ENCODE results near the gene PYGO2.

The PYGO2 gene

DNA sequence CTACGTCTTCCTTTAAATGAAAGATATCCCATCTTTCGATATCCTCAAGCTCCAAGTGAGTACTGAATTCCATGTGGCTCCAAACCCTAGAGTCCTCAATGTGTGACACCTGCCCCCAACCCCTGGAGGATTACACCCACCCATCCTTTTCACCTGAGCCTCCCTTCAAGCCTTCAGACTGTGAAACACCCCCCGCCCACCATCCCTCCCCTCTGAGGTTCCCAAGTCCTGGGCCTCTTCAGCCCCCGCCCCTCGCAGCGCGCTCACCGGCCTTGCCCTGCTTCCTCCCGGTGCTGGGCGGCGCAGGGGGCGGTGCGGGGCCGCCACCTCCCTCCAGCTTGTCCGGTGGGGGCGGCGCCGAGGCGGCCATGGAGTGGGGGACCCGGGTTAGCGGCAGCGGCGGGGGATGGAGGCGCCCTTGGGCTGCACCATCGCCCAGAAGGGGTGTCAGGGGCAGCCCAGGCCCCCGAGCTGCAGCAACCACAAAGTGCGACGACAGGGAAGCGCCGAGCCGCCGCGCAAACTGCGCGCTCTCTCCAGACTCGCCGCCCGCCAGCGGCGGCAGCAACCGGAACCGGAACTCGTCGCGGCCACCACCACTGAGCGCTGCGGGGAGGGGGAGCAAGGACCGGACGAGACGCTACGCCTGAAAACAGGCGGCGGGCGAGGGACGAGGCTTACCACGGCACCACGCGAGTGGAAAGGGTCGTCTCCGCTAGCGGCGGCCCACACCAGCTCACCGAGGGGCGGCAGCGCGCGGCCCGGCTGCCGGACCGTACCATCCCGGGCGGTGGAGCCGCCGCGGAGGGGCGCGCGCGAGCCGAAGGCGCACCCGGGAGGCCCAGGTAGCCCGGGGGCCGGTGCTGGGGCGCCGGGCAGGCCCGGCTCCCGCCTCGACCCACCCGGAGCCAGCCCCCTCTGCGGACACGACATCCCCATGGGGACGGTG, at the start of gene PYGO2:
Gene PYGO2, minus strand, starts transcription at position 576 of the 949 bp plus-strand sequence. Its CDS starts 206 bp downstream, at position 370.
- H3K4me3 ChIP-seq (replicated peaks in 1 of 2; ENCODE audit: low read depth in 2 of 2, low read length in 2 of 2) = peak within 1 kb of the TSS; percentile 59 to 75
- TF ChIP-seq, protein P1, sequence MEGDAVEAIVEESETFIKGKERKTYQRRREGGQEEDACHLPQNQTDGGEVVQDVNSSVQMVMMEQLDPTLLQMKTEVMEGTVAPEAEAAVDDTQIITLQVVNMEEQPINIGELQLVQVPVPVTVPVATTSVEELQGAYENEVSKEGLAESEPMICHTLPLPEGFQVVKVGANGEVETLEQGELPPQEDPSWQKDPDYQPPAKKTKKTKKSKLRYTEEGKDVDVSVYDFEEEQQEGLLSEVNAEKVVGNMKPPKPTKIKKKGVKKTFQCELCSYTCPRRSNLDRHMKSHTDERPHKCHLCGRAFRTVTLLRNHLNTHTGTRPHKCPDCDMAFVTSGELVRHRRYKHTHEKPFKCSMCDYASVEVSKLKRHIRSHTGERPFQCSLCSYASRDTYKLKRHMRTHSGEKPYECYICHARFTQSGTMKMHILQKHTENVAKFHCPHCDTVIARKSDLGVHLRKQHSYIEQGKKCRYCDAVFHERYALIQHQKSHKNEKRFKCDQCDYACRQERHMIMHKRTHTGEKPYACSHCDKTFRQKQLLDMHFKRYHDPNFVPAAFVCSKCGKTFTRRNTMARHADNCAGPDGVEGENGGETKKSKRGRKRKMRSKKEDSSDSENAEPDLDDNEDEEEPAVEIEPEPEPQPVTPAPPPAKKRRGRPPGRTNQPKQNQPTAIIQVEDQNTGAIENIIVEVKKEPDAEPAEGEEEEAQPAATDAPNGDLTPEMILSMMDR (IDR thresholded peaks at IDR 0.05; ENCODE audit: low read depth, low read length) = no peak
- peak; percentile 77 to 80 for DNase-seq (ENCODE audit: low read depth in 2 of 2)

- TF ChIP-seq, protein P1 (IDR thresholded peaks at IDR 0.05; ENCODE audit: low read depth, low read length) = no peak
- no peak for DNase-seq (ENCODE audit: low read depth in 2 of 2)
- no peak overlapping the region for H3K4me3 ChIP-seq (replicated peaks in 1 of 2; ENCODE audit: low read depth in 2 of 2, low read length in 2 of 2)
Observed at GRCh38 chr1:155011004-155011416, 49.4 kb upstream of the PYGO2 start.

DNA sequence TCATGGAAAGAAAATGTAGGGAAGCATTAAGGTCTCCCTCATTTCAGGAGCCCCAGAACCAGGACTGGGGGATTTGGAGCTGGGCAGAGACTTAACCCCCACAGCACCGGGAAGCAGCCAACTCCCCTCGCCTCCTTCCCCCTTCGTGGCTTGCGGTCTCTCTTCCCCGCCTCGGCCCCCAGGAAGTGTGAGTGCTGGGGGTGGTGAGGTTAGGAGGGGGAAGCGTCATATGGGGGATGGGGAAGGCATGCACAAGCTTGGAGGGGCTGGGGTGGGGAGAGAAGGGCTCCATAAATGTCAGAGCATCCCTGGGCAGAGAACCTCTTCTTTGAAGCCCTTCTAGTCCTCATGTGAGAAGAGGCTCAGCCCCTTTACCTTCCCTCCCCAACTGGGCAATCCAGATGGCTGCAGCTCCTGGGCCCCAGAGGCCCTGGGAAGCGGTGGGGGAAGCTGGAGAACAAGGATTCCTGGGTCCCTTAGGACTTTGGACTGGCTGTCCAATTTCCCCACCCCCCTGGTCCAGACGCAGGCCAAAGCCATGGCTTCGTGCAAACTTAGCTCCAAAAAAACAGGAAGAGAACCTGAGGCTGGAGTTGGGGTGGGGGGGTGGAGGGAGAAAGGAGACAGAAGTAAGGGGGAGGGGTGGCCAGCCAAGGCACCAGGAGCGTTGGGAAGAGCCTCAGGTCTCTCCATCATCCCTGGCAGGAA, 48.8 kb upstream of the PYGO2 start:
- DNase-seq (ENCODE audit: low read depth in 2 of 2) = no peak
- H3K4me3 ChIP-seq (replicated peaks in 1 of 2; ENCODE audit: low read depth in 2 of 2, low read length in 2 of 2) = no peak overlapping the region
- TF ChIP-seq, protein P1 (IDR thresholded peaks at IDR 0.05; ENCODE audit: low read depth, low read length) = no peak

GRCh38 chr1:155009742-155010141, 48.2 kb upstream of the PYGO2 start:
- DNase-seq (ENCODE audit: low read depth in 2 of 2) = no peak
- TF ChIP-seq, protein P1 (IDR thresholded peaks at IDR 0.05; ENCODE audit: low read depth, low read length) = no peak
- no peak overlapping the region for H3K4me3 ChIP-seq (replicated peaks in 1 of 2; ENCODE audit: low read depth in 2 of 2, low read length in 2 of 2)

DNA sequence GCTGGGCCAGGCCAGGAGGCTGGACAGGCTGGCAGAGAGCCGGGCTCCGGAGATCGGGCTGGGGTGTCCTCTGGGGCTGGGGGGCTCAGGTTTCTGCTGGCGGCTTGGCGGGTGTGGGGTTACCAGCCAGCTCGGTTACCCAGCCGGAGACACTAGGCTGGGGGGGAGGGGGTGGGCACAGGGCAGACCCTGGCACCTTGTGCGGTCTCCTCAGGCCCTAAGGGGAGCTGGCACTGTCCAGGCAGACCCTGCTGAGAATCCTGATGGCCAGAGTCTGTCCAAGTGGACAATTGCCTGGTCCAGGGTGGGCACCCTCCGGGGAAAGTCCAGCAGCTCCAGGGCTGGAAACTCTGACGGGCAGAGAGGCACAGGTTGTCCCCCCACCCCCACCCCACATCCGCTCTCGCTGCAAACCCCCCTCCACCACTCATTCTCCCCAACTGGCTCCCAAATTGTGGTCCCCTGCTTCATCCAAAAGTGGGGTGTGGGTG, 47.7 kb upstream of the PYGO2 start:
- TF ChIP-seq, protein P1 (IDR thresholded peaks at IDR 0.05; ENCODE audit: low read depth, low read length) = no peak
- no peak for DNase-seq (ENCODE audit: low read depth in 2 of 2)
- no peak overlapping the region for H3K4me3 ChIP-seq (replicated peaks in 1 of 2; ENCODE audit: low read depth in 2 of 2, low read length in 2 of 2)

DNA sequence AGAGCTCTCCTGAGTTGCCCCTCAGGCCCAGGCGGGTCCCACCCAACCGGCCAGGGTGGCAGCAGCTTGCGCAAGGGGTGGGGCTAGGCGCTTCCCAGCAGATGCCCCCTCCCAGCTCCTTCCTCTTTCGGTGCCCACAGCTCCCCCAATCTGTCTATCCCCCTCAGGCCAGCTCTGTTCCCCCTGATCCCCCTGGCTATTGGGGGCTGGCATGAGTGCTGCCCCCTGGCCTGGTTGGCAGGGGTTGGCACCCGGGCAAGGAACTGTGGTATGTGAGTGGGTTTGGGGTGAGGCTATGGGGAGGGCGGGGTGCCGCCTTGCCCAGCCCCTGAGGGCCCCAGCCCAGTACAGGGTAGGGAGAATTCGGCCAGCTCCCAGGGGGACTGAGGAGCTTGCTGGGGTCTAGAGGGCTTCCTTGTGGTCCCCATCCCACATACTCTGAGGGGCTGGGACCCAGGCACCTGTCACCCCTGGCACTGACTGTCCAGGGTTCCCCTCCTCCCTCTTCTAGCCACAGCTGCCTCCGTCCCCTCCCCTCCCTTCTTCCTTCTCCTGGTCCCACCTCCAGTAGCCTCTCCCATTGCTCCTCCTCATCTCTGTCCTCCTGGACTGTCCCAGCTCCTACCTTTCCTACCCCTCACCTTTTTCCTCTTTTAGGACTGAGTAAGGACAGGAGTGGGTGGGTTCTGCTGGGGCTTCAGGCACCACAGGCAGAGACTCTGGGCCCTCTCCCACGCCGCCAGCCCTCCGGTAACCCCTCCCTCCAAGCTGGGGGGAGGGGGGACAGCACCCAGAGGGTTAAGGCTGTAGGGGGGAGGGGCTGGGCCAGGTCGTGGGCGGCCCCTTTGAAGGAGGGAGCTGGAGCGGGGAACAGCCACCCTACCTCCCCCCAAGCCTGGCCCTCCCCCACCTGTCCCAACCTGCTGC, 46.7 kb upstream of the PYGO2 start:
- H3K4me3 ChIP-seq (replicated peaks in 1 of 2; ENCODE audit: low read depth in 2 of 2, low read length in 2 of 2) = no peak overlapping the region
- DNase-seq (ENCODE audit: low read depth in 2 of 2) = no peak
- TF ChIP-seq, protein P1 (IDR thresholded peaks at IDR 0.05; ENCODE audit: low read depth, low read length) = no peak

Data from cardiac fibroblast (primary cell).